Measurements from ENCODE around the gene NUP85.

DNA sequence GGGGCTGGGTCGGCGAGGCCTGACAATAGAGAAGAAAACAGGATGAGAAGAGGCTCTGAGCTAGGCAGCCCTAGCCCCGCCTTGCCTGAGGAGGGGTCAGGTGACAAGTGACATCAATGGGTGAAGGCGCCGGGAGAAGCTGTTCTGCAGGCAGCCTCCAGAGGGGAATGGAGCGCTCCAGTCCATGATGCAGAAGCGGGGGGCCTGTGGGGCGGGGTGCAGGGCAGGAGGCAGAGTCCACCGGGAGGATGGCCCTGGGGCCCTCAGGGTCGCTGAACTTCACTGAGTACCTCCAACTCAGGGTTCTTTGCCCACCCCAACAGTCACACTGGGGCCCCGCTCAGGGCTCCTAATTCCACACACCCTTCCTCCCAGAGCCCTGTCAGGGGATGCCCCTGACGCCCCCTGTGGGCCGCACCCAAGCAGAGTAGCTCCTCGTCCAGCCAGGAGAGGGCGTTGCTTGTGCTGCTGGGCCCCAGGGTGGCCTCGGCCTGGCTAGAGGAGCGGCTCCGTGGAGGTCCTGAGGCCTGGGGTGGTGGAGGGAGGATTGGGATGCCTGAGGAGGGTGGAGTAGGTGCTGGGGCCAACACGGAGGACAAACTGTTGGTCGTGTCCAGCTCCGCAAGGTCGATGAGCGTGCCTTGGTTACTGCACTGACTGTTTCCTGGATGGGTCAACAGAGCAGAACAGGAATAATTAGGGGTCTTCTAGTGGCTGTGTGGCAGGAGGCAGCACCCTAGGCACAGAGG lies 35.1 kb downstream of the NUP85 start:
- TF ChIP-seq, protein P1, sequence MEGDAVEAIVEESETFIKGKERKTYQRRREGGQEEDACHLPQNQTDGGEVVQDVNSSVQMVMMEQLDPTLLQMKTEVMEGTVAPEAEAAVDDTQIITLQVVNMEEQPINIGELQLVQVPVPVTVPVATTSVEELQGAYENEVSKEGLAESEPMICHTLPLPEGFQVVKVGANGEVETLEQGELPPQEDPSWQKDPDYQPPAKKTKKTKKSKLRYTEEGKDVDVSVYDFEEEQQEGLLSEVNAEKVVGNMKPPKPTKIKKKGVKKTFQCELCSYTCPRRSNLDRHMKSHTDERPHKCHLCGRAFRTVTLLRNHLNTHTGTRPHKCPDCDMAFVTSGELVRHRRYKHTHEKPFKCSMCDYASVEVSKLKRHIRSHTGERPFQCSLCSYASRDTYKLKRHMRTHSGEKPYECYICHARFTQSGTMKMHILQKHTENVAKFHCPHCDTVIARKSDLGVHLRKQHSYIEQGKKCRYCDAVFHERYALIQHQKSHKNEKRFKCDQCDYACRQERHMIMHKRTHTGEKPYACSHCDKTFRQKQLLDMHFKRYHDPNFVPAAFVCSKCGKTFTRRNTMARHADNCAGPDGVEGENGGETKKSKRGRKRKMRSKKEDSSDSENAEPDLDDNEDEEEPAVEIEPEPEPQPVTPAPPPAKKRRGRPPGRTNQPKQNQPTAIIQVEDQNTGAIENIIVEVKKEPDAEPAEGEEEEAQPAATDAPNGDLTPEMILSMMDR (IDR thresholded peaks at IDR 0.05; ENCODE audit: insufficient read depth, low read length): peak; percentile 75
- no peak for TF ChIP-seq POLR2AphosphoS5 (IDR thresholded peaks at IDR 0.05; ENCODE audit: low read depth)
- TF ChIP-seq, protein P2, sequence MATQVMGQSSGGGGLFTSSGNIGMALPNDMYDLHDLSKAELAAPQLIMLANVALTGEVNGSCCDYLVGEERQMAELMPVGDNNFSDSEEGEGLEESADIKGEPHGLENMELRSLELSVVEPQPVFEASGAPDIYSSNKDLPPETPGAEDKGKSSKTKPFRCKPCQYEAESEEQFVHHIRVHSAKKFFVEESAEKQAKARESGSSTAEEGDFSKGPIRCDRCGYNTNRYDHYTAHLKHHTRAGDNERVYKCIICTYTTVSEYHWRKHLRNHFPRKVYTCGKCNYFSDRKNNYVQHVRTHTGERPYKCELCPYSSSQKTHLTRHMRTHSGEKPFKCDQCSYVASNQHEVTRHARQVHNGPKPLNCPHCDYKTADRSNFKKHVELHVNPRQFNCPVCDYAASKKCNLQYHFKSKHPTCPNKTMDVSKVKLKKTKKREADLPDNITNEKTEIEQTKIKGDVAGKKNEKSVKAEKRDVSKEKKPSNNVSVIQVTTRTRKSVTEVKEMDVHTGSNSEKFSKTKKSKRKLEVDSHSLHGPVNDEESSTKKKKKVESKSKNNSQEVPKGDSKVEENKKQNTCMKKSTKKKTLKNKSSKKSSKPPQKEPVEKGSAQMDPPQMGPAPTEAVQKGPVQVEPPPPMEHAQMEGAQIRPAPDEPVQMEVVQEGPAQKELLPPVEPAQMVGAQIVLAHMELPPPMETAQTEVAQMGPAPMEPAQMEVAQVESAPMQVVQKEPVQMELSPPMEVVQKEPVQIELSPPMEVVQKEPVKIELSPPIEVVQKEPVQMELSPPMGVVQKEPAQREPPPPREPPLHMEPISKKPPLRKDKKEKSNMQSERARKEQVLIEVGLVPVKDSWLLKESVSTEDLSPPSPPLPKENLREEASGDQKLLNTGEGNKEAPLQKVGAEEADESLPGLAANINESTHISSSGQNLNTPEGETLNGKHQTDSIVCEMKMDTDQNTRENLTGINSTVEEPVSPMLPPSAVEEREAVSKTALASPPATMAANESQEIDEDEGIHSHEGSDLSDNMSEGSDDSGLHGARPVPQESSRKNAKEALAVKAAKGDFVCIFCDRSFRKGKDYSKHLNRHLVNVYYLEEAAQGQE (IDR thresholded peaks at IDR 0.05; ENCODE audit: insufficient replicate concordance, low read depth): no peak
- no peak for TF ChIP-seq SPI1 (IDR thresholded peaks at IDR 0.05; ENCODE audit: borderline replicate concordance, low read depth)
- no peak for TF ChIP-seq GABPA (IDR thresholded peaks at IDR 0.05; ENCODE audit: low read depth)
